OCI-LY3 (cell line): ENCODE measurements around the gene LRRC8D.

Source experiments
- EZH2phosphoT487 ChIP-seq: fragments of 200-600 bp; shearing (Covaris generic); IDR thresholded peaks from 2 replicates; pipeline ENCODE4 v1.6.1; 2018; ENCODE audit warnings: antibody characterized with exemption, mixed run types, low read depth
- TF ChIP-seq, protein P1 (sequence below): fragments of 200-600, 300-600 bp; sonication (generic); IDR thresholded peaks from 2 replicates; pipeline ENCODE4 v1.5.1; 2014; ENCODE audit warnings: antibody characterized with exemption, low read length, low read depth

- TF ChIP-seq EZH2phosphoT487: no peak
- TF ChIP-seq, protein P1, sequence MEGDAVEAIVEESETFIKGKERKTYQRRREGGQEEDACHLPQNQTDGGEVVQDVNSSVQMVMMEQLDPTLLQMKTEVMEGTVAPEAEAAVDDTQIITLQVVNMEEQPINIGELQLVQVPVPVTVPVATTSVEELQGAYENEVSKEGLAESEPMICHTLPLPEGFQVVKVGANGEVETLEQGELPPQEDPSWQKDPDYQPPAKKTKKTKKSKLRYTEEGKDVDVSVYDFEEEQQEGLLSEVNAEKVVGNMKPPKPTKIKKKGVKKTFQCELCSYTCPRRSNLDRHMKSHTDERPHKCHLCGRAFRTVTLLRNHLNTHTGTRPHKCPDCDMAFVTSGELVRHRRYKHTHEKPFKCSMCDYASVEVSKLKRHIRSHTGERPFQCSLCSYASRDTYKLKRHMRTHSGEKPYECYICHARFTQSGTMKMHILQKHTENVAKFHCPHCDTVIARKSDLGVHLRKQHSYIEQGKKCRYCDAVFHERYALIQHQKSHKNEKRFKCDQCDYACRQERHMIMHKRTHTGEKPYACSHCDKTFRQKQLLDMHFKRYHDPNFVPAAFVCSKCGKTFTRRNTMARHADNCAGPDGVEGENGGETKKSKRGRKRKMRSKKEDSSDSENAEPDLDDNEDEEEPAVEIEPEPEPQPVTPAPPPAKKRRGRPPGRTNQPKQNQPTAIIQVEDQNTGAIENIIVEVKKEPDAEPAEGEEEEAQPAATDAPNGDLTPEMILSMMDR: no peak
Observed at GRCh38 chr1:89938171-89939055, 117.6 kb downstream of the LRRC8D start.
